ENCODE results near the gene ANKRD23. TPM values are rescaled to one million over a fixed set of nuclear protein-coding genes. Genes with fewer than 3 reads are reported as not detected.

The ANKRD23 gene
- total RNA-seq, 6 experiments from 2014 or later, result 0.71 to 1.8 (median 1.3) TPM

- no peak within 1 kb of the TSS for H3K27ac Mint-ChIP-seq
- no peak for DNase-seq
- 0 out of 2 replicates have a peak, but pooled peaks cover 5% of the 10 kb centered on the region for H3K36me3 Mint-ChIP-seq (ENCODE audit: low read depth)
- H3K27me3 Mint-ChIP-seq (ENCODE audit: insufficient read depth), result peaks cover 20% of the 10 kb centered on the region; the same call in 1 of the 2 replicates
- H3K9me3 Mint-ChIP-seq, result no peaks in the 10 kb centered on the region
- no peak for TF ChIP-seq CTCF (IDR thresholded peaks at IDR 0.05)
- peaks cover 21% of the 10 kb centered on the region for H3K4me1 Mint-ChIP-seq (ENCODE audit: low read depth)
- H3K4me3 Mint-ChIP-seq, result peak within 1 kb of the TSS; percentile 75
Observed at GRCh38 chr2:96869822-96870625, 26.2 kb upstream of the ANKRD23 start, which contains the start of gene SEMA4C. SEMA4C (minus strand) TSS chr2:96870080; CDS start chr2:96867886, 2,194 bp downstream.

- no peak overlapping the region for H3K4me3 Mint-ChIP-seq
- H3K27me3 Mint-ChIP-seq (ENCODE audit: insufficient read depth), result peaks cover 16% of the 10 kb centered on the region; the same call in 1 of the 2 replicates
- H3K27ac Mint-ChIP-seq, result no peak overlapping the region
- TF ChIP-seq CTCF (IDR thresholded peaks at IDR 0.05), result peak; percentile 48
- H3K9me3 Mint-ChIP-seq, result no peaks in the 10 kb centered on the region
- H3K36me3 Mint-ChIP-seq (ENCODE audit: low read depth), result 0 out of 2 replicates have a peak, but pooled peaks cover 5% of the 10 kb centered on the region
- DNase-seq, result peak; percentile 43
- H3K4me1 Mint-ChIP-seq (ENCODE audit: low read depth), result peaks cover 21% of the 10 kb centered on the region
Observed at GRCh38 chr2:96869281-96869821, 25.5 kb upstream of the ANKRD23 start.

DNA sequence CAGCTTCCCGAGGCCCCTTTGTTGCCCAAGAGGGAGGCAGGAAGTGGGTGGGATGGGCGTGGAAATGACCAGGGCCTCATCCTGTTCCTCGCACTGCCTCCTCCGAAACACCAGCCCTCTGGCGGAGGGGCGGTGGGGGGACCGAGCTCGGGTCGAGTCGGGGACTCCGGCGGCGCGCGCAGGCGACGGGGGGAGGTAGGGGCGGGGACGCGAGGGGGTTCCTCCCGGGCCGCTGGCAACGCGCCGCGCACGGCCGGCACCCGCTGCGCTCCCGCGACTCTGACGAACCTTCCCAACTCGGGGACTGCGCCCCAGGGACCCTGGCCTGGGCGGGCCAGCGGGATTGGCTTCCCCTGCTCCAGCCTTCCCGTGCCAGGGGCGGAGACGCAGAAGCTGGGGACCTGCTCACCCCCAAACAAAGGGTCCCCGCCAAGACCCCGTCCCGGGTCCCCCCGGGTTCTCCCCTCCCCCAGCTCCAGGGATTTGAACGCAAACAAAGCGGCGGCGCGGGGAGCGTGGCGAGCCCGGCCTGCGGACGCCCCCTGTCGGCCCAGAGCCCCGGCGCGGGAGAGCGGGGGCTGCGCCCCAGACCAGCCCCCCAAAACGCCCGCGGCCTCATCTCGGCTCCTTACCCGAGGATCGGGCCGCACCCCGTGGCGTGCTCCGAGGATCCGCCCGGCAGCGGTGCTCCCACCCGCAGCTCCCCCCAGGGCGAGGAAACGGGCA is 24.9 kb upstream of the ANKRD23 start:
- DNase-seq, result peak; percentile 80
- TF ChIP-seq CTCF (IDR thresholded peaks at IDR 0.05), result peak; percentile 88
- Mint-ChIP-seq H3K36me3 (ENCODE audit: low read depth) (0 out of 2 replicates have a peak, but pooled peaks cover 5% of the 10 kb centered on the region), H3K9me3 (no peaks in the 10 kb centered on the region), H3K27ac (peak overlapping the region; percentile 66), H3K27me3 (ENCODE audit: insufficient read depth) (peaks cover 13% of the 10 kb centered on the region; the same call in 1 of the 2 replicates), H3K4me1 (ENCODE audit: low read depth) (peaks cover 21% of the 10 kb centered on the region), H3K4me3 (peak overlapping the region; percentile 87)

DNA sequence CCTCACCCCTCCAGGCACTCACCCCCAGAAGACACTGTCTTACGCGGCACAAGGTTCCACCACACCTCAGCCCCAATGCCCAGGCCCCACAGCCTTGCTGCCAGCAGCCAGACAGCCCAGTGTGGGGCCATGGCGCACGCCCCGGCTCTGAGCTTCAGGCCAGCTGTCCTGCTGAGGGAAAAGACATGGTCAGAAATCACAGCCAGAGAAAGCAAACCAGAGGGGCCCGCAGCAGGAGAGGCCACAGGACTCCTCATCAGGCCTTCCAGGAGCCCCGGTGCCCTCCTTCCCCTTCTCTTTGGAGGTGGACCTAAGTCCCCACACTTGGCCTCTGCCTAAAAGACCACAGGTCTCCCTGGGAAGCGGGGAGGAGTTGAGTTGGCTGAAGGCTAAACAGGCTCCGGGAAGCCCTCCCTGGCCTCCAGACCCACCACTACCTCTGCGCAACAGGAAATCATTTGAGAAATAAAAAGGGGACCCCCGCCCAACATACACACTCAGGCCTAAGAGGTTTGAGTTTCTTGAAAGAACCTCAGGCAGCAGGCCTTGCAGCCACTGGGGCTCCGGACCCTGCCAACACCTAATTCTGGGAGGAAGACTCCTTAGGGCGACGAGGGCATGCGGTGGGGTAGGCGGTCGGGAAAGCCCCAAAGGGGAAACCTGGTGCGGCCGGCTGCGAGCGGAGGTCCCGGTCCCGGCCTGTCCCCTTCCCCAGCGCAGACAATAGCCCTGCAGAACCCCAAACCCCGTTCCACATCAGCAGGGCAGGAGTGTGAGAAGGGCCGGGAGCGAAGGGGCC is 24.1 kb upstream of the ANKRD23 start:
- DNase-seq, result no peak
- Mint-ChIP-seq H3K4me1 (ENCODE audit: low read depth) (peaks cover 21% of the 10 kb centered on the region), H3K36me3 (ENCODE audit: low read depth) (0 out of 2 replicates have a peak, but pooled peaks cover 5% of the 10 kb centered on the region), H3K4me3 (peak overlapping the region; percentile 87), H3K27ac (peak overlapping the region; percentile 66), H3K9me3 (no peaks in the 10 kb centered on the region), H3K27me3 (ENCODE audit: insufficient read depth) (peaks cover 8% of the 10 kb centered on the region; the same call in 1 of the 2 replicates)
- TF ChIP-seq CTCF (IDR thresholded peaks at IDR 0.05), result no peak
